ENCODE results near the gene HNRNPC. TPM values are rescaled to one million over a fixed set of nuclear protein-coding genes. Genes with fewer than 3 reads are reported as not detected.
"Not testable (repeated sequence)": the region's sequence is repeated elsewhere in the genome, so short reads cannot be mapped to it uniquely, and the experiment has no call there.

Gene HNRNPC
- polyA plus RNA-seq (2013, experiment 1 of 2; ENCODE audit: insufficient read length): 630 TPM
- 605 TPM for polyA plus RNA-seq (2013, experiment 2 of 2; ENCODE audit: insufficient read length)

- DNase-seq: peak; percentile 100
Observed at GRCh38 chr14:21269252-21270046, at the start of gene HNRNPC. HNRNPC (minus strand) TSS chr14:21269442; CDS start chr14:21234193, 35,249 bp downstream.

GRCh38 chr14:21317398-21317797 lies 48.2 kb upstream of the HNRNPC start:
- DNase-seq: no peak

GRCh38 chr14:21313512-21313911 lies 44.3 kb upstream of the HNRNPC start:
- no peak for DNase-seq

GRCh38 chr14:21311614-21312013 lies 42.4 kb upstream of the HNRNPC start:
- no peak for DNase-seq

- no peak for DNase-seq
Observed at GRCh38 chr14:21309956-21310355, 40.7 kb upstream of the HNRNPC start.

GRCh38 chr14:21309238-21309636 lies 40.0 kb upstream of the HNRNPC start:
- DNase-seq: no peak

GRCh38 chr14:21308479-21309237 lies 39.4 kb upstream of the HNRNPC start:
- DNase-seq: peak; percentile 42

GRCh38 chr14:21308132-21308478 lies 38.9 kb upstream of the HNRNPC start:
- DNase-seq: no peak

GRCh38 chr14:21307637-21308036 lies 38.4 kb upstream of the HNRNPC start:
- no peak for DNase-seq

GRCh38 chr14:21302836-21303140 lies 33.5 kb upstream of the HNRNPC start:
- not testable (repeated sequence) for DNase-seq

GRCh38 chr14:21302013-21302835 lies 33.0 kb upstream of the HNRNPC start:
- no peak for DNase-seq

GRCh38 chr14:21300892-21301291 lies 31.6 kb upstream of the HNRNPC start:
- DNase-seq: no peak

- DNase-seq: no peak
Observed at GRCh38 chr14:21299562-21300130, 30.4 kb upstream of the HNRNPC start.

GRCh38 chr14:21298358-21298757 lies 29.1 kb upstream of the HNRNPC start:
- no peak for DNase-seq

- DNase-seq: not testable (repeated sequence)
Observed at GRCh38 chr14:21294026-21294425, 24.8 kb upstream of the HNRNPC start.

- DNase-seq: no peak
Observed at GRCh38 chr14:21287168-21287567, 17.9 kb upstream of the HNRNPC start.

- not testable (repeated sequence) for DNase-seq
Observed at GRCh38 chr14:21286516-21286915, 17.3 kb upstream of the HNRNPC start.

GRCh38 chr14:21281917-21282316 lies 12.7 kb upstream of the HNRNPC start:
- DNase-seq: not testable (repeated sequence)

- no peak for DNase-seq
Observed at GRCh38 chr14:21279783-21280182, 10.5 kb upstream of the HNRNPC start, which contains the start of gene RPGRIP1. RPGRIP1 (plus strand) TSS chr14:21280083; CDS start chr14:21287977, 7,894 bp downstream.

GRCh38 chr14:21278632-21279031 lies 9.4 kb upstream of the HNRNPC start:
- no peak for DNase-seq

- no peak for DNase-seq
Observed at GRCh38 chr14:21275261-21275858, 6.1 kb upstream of the HNRNPC start.

GRCh38 chr14:21272661-21273060 lies 3.4 kb upstream of the HNRNPC start:
- not testable (repeated sequence) for DNase-seq

Data from fibroblast of skin of abdomen (primary cell).